Measurements from ENCODE around the gene SYNE1. TPM values are rescaled to one million over a fixed set of nuclear protein-coding genes. Genes with fewer than 3 reads are reported as not detected.
"Not testable (repeated sequence)": the region's sequence is repeated elsewhere in the genome, so short reads cannot be mapped to it uniquely, and the experiment has no call there.

The SYNE1 gene
- total RNA-seq, 2 experiments from 2014 or later, result 17.7 to 24.0 TPM

GRCh38 chr6:152492281-152492680 is 144.9 kb downstream of the SYNE1 start:
- H3K27ac Mint-ChIP-seq; H3K36me3 Mint-ChIP-seq (ENCODE audit: low read depth); H3K9me3 Mint-ChIP-seq; H3K4me1 Mint-ChIP-seq (ENCODE audit: low read depth); intact Hi-C loops (cut with micrococcal nuclease); CTCF ChIA-PET; H3K4me3 Mint-ChIP-seq; DNase-seq; H3K27me3 Mint-ChIP-seq (ENCODE audit: low read depth): not testable (repeated sequence)

DNA sequence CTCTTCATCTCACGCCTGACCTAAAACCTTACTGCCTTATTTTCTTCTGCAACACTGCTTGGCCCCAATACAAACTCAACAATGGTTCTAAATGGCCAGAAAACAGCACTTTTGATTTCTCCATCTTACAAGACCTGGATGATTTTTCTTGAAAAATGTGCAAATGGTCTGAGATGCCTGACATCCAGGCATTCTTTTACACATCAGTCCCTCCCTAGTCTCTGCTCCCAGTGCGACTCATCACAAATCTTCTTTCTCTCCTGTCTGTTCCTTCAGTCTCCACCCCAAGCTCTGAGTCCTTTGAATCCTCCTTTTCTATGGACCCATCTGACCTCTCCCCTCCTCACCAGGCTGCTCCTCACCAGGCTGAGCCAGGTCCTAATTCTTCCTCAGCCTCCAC is 145.7 kb downstream of the SYNE1 start:
- H3K36me3 Mint-ChIP-seq (ENCODE audit: low read depth); H3K4me3 Mint-ChIP-seq; H3K4me1 Mint-ChIP-seq (ENCODE audit: low read depth); CTCF ChIA-PET; intact Hi-C loops (cut with micrococcal nuclease); H3K27ac Mint-ChIP-seq; H3K27me3 Mint-ChIP-seq (ENCODE audit: low read depth); H3K9me3 Mint-ChIP-seq; DNase-seq: not testable (repeated sequence)

DNA sequence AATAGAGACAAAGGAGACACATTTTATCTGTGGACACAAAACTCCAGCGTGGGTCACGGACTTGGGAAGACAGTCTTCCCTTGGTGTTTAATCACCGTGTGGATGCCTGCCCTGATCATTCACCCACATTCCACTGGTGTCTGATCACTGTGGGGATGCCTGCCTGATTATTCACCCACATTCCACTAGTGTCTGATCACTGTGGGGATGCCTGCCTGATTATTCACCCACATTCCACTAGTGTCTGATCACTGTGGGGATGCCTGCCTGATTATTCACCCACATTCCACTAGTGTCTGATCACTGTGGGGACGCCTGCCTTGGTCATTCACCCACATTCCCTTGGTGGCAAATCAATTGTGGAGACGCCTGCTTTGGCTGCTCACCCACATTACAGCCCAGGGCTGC is 146.2 kb downstream of the SYNE1 start:
- H3K27me3 Mint-ChIP-seq (ENCODE audit: low read depth); H3K9me3 Mint-ChIP-seq; intact Hi-C loops (cut with micrococcal nuclease); DNase-seq; H3K36me3 Mint-ChIP-seq (ENCODE audit: low read depth); H3K27ac Mint-ChIP-seq; H3K4me1 Mint-ChIP-seq (ENCODE audit: low read depth); H3K4me3 Mint-ChIP-seq; CTCF ChIA-PET: not testable (repeated sequence)

DNA sequence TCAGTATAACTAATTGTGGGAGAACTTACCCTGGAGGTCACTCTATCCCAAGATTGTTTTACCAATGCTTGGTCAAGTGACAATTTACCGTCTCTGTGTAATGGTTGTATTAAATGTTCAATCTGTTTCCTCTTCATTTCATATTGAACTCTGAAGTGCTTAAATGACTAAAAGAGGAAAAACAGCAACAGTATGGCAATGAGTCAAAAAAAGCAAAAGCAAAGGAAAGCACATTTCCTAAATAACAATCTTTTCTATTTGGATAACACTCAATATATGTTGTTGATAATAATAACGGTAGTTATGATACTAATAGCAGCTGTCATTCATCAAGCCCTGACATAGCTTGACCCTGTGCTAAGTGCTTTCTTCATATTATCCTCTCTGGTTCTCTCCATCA is 152.4 kb downstream of the SYNE1 start:
- intact Hi-C loops (cut with micrococcal nuclease), result loop anchor here (1.0 to 10.0 kb wide), 4 partner anchors 158 to 540 kb away; no protein-coding TSS in a partner anchor
- CTCF ChIA-PET, result interaction anchor here (0.9 to 1.8 kb wide), 3 partner anchors 9 to 380 kb away, joined by 3 to 5 read pairs (median 3); no protein-coding TSS in a partner anchor

GRCh38 chr6:152482289-152482688 is 154.9 kb downstream of the SYNE1 start:
- DNase-seq, result no peak
- Mint-ChIP-seq H3K36me3 (ENCODE audit: low read depth) (no peaks in the 10 kb centered on the region), H3K27ac (no peak overlapping the region), H3K9me3 (no peaks in the 10 kb centered on the region), H3K4me3 (no peak overlapping the region), H3K4me1 (ENCODE audit: low read depth) (no peaks in the 10 kb centered on the region), H3K27me3 (ENCODE audit: low read depth) (peaks cover 2% of the 10 kb centered on the region)
- CTCF ChIA-PET, result no interaction called here
- intact Hi-C loops (cut with micrococcal nuclease), result loop anchor here (10.0 kb wide), 1 partner anchor 543 kb away; no protein-coding TSS in a partner anchor

More for the DNA sequence above, 152.4 kb downstream of the SYNE1 start:
- Mint-ChIP-seq H3K27me3 (ENCODE audit: low read depth) (peaks cover 7% of the 10 kb centered on the region), H3K36me3 (ENCODE audit: low read depth) (no peaks in the 10 kb centered on the region), H3K9me3 (no peaks in the 10 kb centered on the region), H3K4me1 (ENCODE audit: low read depth) (no peaks in the 10 kb centered on the region), H3K27ac (no peak overlapping the region), H3K4me3 (no peak overlapping the region)
- no peak for DNase-seq

- H3K4me3 Mint-ChIP-seq, result no peak overlapping the region
- intact Hi-C loops (cut with micrococcal nuclease), result no loop called here
- H3K9me3 Mint-ChIP-seq, result no peaks in the 10 kb centered on the region
- DNase-seq, result no peak
- H3K4me1 Mint-ChIP-seq (ENCODE audit: low read depth), result no peaks in the 10 kb centered on the region
- peaks cover 4% of the 10 kb centered on the region for H3K27me3 Mint-ChIP-seq (ENCODE audit: low read depth)
- H3K27ac Mint-ChIP-seq, result no peak overlapping the region
- CTCF ChIA-PET, result interaction anchor here (0.7 kb wide), 1 partner anchor 603 kb away, joined by 3 read pairs; no protein-coding TSS in a partner anchor
- H3K36me3 Mint-ChIP-seq (ENCODE audit: low read depth), result no peaks in the 10 kb centered on the region
Measured at GRCh38 chr6:152478377-152479010, 158.7 kb downstream of the SYNE1 start.

DNA sequence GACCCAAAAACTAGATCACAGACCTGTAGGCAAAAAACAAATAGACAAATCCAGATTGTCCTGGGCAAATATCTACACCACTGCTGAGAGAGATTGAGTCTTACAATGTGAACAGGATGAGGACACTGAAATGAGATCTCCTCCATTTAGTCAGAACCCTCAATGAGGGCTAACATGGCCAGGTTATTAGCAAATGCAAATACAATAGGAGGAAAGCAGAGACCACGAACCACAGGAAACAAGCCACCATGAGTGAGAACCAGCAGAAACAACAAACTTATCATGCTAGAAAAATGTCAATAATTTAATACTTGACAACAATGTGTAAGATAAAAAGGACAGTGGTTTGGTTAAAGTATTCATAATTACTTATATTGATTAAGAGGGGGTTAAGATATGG is 162.8 kb downstream of the SYNE1 start:
- CTCF ChIA-PET, result interaction anchor here (0.6 kb wide), 1 partner anchor 32 kb away, joined by 5 read pairs; no protein-coding TSS in a partner anchor
- intact Hi-C loops (cut with micrococcal nuclease), result no loop called here
- no peak overlapping the region for H3K27ac Mint-ChIP-seq
- no peak overlapping the region for H3K4me3 Mint-ChIP-seq
- DNase-seq, result no peak
- no peaks in the 10 kb centered on the region for H3K4me1 Mint-ChIP-seq (ENCODE audit: low read depth)
- no peaks in the 10 kb centered on the region for H3K9me3 Mint-ChIP-seq
- H3K27me3 Mint-ChIP-seq (ENCODE audit: low read depth), result peaks cover 9% of the 10 kb centered on the region
- H3K36me3 Mint-ChIP-seq (ENCODE audit: low read depth), result no peaks in the 10 kb centered on the region

DNA sequence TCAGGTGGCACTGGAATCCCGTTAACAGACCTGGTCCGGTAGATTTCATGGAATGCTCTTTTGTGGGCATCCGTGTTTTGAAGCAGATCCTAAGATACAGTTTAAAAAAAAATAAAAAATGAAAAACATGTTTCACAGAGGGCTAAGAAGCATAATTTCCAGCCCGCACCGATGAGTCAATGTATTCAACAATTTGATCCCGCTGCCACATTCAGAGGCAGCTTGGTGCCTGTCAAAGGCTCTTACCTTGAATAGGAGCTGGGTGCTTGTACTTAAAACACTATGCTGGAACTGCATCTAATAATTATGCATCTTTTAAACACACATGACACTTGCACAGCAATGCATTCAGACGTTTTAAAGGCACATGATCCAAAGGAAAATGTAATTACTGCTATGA is 164.8 kb downstream of the SYNE1 start:
- no peak for DNase-seq
- CTCF ChIA-PET, result interaction anchor here (1.1 kb wide), 1 partner anchor 13 kb away, joined by 3 read pairs; no protein-coding TSS in a partner anchor
- H3K36me3 Mint-ChIP-seq (ENCODE audit: low read depth), result no peaks in the 10 kb centered on the region
- intact Hi-C loops (cut with micrococcal nuclease), result no loop called here
- no peak overlapping the region for H3K27ac Mint-ChIP-seq
- peaks cover 9% of the 10 kb centered on the region for H3K27me3 Mint-ChIP-seq (ENCODE audit: low read depth)
- H3K4me1 Mint-ChIP-seq (ENCODE audit: low read depth), result no peaks in the 10 kb centered on the region
- H3K4me3 Mint-ChIP-seq, result no peak overlapping the region
- H3K9me3 Mint-ChIP-seq, result no peaks in the 10 kb centered on the region

- CTCF ChIA-PET, result interaction anchor here (1.1 kb wide), 1 partner anchor 13 kb away, joined by 3 read pairs; no protein-coding TSS in a partner anchor
- Mint-ChIP-seq H3K4me1 (ENCODE audit: low read depth) (no peaks in the 10 kb centered on the region), H3K27ac (no peak overlapping the region), H3K27me3 (ENCODE audit: low read depth) (peaks cover 9% of the 10 kb centered on the region), H3K9me3 (no peaks in the 10 kb centered on the region), H3K4me3 (no peak overlapping the region), H3K36me3 (ENCODE audit: low read depth) (no peaks in the 10 kb centered on the region)
- intact Hi-C loops (cut with micrococcal nuclease), result no loop called here
- DNase-seq, result no peak
Measured at GRCh38 chr6:152471456-152472265, 165.5 kb downstream of the SYNE1 start.

GRCh38 chr6:152463164-152463563 is 174.0 kb downstream of the SYNE1 start:
- no peaks in the 10 kb centered on the region for H3K9me3 Mint-ChIP-seq
- CTCF ChIA-PET, result no interaction called here
- H3K27ac Mint-ChIP-seq, result no peak overlapping the region
- peaks cover 10% of the 10 kb centered on the region for H3K4me1 Mint-ChIP-seq (ENCODE audit: low read depth)
- H3K27me3 Mint-ChIP-seq (ENCODE audit: low read depth), result peaks cover 16% of the 10 kb centered on the region
- H3K4me3 Mint-ChIP-seq, result no peak overlapping the region
- H3K36me3 Mint-ChIP-seq (ENCODE audit: low read depth), result no peaks in the 10 kb centered on the region
- no peak for DNase-seq
- intact Hi-C loops (cut with micrococcal nuclease), result no loop called here

- Mint-ChIP-seq H3K4me3 (no peak overlapping the region), H3K36me3 (ENCODE audit: low read depth) (no peaks in the 10 kb centered on the region), H3K4me1 (ENCODE audit: low read depth) (peaks cover 10% of the 10 kb centered on the region), H3K9me3 (no peaks in the 10 kb centered on the region), H3K27ac (no peak overlapping the region), H3K27me3 (ENCODE audit: low read depth) (peaks cover 16% of the 10 kb centered on the region)
- DNase-seq, result no peak
- intact Hi-C loops (cut with micrococcal nuclease), result no loop called here
- CTCF ChIA-PET, result interaction anchor here (0.7 kb wide), 1 partner anchor 56 kb away, joined by 4 read pairs; no protein-coding TSS in a partner anchor
Measured at GRCh38 chr6:152462716-152463115, 174.4 kb downstream of the SYNE1 start.

DNA sequence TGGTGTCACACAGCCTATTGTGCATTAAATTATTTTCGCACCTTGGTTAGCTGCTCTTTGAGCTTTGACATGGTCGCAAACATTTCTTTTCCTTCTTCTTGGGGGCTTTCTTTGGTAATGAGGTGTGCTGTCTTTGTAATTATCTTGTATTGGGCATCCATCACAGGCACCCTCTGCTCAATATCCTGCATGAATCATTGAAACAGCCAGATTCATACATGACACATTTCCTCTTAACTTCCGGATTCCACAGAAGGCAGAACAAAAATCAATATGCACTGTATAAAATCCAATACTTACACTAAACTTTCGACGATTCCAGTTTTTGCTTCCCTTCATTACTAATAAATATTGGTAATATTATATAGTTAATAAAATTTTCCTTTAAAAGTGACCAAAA is 175.6 kb downstream of the SYNE1 start:
- Mint-ChIP-seq H3K27ac (no peak overlapping the region), H3K4me3 (no peak overlapping the region), H3K9me3 (no peaks in the 10 kb centered on the region), H3K36me3 (ENCODE audit: low read depth) (no peaks in the 10 kb centered on the region), H3K27me3 (ENCODE audit: low read depth) (peaks cover 20% of the 10 kb centered on the region), H3K4me1 (ENCODE audit: low read depth) (peaks cover 10% of the 10 kb centered on the region)
- CTCF ChIA-PET, result no interaction called here
- DNase-seq, result no peak
- intact Hi-C loops (cut with micrococcal nuclease), result no loop called here
